ENCODE data around the gene APH1B. TPM values are rescaled to one million over a fixed set of nuclear protein-coding genes. Genes with fewer than 3 reads are reported as not detected.

The APH1B gene
- total RNA-seq, 6 experiments from 2014 or later = 23.7 to 38.7 (median 33.6) TPM

GRCh38 chr15:63238796-63239195 lies 38.6 kb upstream of the APH1B start:
- TF ChIP-seq CTCF (IDR thresholded peaks at IDR 0.05) = no peak
- DNase-seq = peak; percentile 77
- Mint-ChIP-seq H3K4me1 (ENCODE audit: low read depth) (peaks cover 67% of the 10 kb centered on the region), H3K36me3 (ENCODE audit: low read depth) (peaks cover 29% of the 10 kb centered on the region), H3K27ac (peak overlapping the region; percentile 83), H3K9me3 (peaks cover 7% of the 10 kb centered on the region; the same call in 1 of the 2 replicates), H3K27me3 (ENCODE audit: insufficient read depth) (no peaks in the 10 kb centered on the region; the same call in 1 of the 2 replicates), H3K4me3 (peak overlapping the region; percentile 60)

- H3K4me3 Mint-ChIP-seq = no peak overlapping the region
- H3K4me1 Mint-ChIP-seq (ENCODE audit: low read depth) = peaks cover 67% of the 10 kb centered on the region
- no peak for DNase-seq
- H3K9me3 Mint-ChIP-seq = peaks cover 11% of the 10 kb centered on the region; the same call in 1 of the 2 replicates
- no peaks in the 10 kb centered on the region for H3K27me3 Mint-ChIP-seq (ENCODE audit: insufficient read depth)
- H3K36me3 Mint-ChIP-seq (ENCODE audit: low read depth) = peaks cover 39% of the 10 kb centered on the region
- no peak for TF ChIP-seq CTCF (IDR thresholded peaks at IDR 0.05)
- no peak overlapping the region for H3K27ac Mint-ChIP-seq
These were observed 37.3 kb upstream of the APH1B start for GRCh38 chr15:63240109-63240508.

DNA sequence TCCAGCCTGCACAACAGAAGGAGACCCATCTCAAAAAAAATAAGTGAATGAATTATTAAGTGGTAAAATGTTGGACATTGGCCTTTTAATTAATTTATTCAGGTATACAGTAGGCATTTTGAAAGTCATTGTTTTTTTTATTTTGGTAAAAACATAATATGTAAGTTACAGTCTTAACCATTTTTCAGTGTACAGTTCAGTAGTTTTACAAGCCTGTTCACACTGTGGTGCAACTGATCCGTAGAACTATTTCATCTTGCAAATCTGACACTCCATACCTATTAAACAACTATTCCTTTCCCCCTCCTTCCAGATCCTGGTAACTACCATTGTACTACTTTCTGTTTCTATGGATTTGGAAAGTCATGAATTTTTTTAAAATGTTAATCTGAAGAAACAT lies 36.1 kb upstream of the APH1B start:
- Mint-ChIP-seq H3K4me1 (ENCODE audit: low read depth) (peaks cover 62% of the 10 kb centered on the region), H3K27ac (no peak overlapping the region), H3K9me3 (peaks cover 11% of the 10 kb centered on the region; the same call in 1 of the 2 replicates), H3K27me3 (ENCODE audit: insufficient read depth) (no peaks in the 10 kb centered on the region), H3K4me3 (no peak overlapping the region), H3K36me3 (ENCODE audit: low read depth) (peaks cover 38% of the 10 kb centered on the region)
- no peak for TF ChIP-seq CTCF (IDR thresholded peaks at IDR 0.05)
- DNase-seq = no peak

- no peak for DNase-seq
- peaks cover 2% of the 10 kb centered on the region; the same call in 1 of the 2 replicates for H3K27me3 Mint-ChIP-seq (ENCODE audit: insufficient read depth)
- no peak for TF ChIP-seq CTCF (IDR thresholded peaks at IDR 0.05)
- peaks cover 11% of the 10 kb centered on the region; the same call in 1 of the 2 replicates for H3K9me3 Mint-ChIP-seq
- peaks cover 36% of the 10 kb centered on the region for H3K36me3 Mint-ChIP-seq (ENCODE audit: low read depth)
- H3K4me1 Mint-ChIP-seq (ENCODE audit: low read depth) = peaks cover 62% of the 10 kb centered on the region
- no peak overlapping the region for H3K4me3 Mint-ChIP-seq
- no peak overlapping the region; the same call in 1 of the 2 replicates for H3K27ac Mint-ChIP-seq
These were observed 34.3 kb upstream of the APH1B start for GRCh38 chr15:63243101-63243500.

DNA sequence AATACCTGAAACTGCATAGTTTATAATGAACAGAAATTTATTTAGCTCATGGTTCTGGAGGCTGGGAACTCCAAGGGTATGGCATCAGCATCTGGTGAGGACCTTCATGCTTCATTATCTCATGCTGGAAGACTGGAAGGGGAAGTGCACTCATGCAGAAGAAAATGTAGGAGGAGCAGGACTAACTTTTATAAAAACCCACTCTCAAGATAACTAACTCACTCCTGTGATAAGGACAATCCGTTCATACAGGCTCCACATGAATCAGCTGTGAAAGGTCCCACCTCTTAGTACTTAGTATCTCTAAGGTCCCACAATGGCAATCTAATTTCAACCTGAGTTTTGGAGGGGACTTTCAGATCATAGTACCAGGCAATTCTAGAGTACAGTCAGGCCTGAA lies 33.6 kb upstream of the APH1B start:
- H3K9me3 Mint-ChIP-seq = peaks cover 11% of the 10 kb centered on the region; the same call in 1 of the 2 replicates
- H3K27me3 Mint-ChIP-seq (ENCODE audit: insufficient read depth) = peaks cover 2% of the 10 kb centered on the region; the same call in 1 of the 2 replicates
- no peak overlapping the region for H3K27ac Mint-ChIP-seq
- peaks cover 36% of the 10 kb centered on the region for H3K36me3 Mint-ChIP-seq (ENCODE audit: low read depth)
- H3K4me1 Mint-ChIP-seq (ENCODE audit: low read depth) = peaks cover 61% of the 10 kb centered on the region
- DNase-seq = no peak
- TF ChIP-seq CTCF (IDR thresholded peaks at IDR 0.05) = no peak
- no peak overlapping the region for H3K4me3 Mint-ChIP-seq
